A549 (cell line): Measurements from ENCODE around the gene TNNC1. TPM values are rescaled to one million over a fixed set of nuclear protein-coding genes. Genes with fewer than 3 reads are reported as not detected.

Source experiments
- ATAC-seq, 2 experiments: fragments of 200-7000 bp in 1 of 2; fragments of >200 bp in 1 of 2; cut with Nextera tagmentation in 1 of 2; cut with Tn5 transposase in 1 of 2; 3 replicates each; pipeline versions ENCODE4 v1.8.0 to v1.9.1; 2018 to 2020; ENCODE audit warnings: mild to moderate bottlenecking in 1 of 2, moderate library complexity in 1 of 2
- CTCF ChIA-PET: fragments of 300-600 bp; sonication (Branson Sonifier 250); formaldehyde crosslinking; extraction: SDS; loops from one replicate; lab custom pipeline; 2021; ENCODE audit warnings: antibody characterized with exemption, inconsistent platforms; lab: Yijun Ruan, JAX
- POLR2A ChIA-PET: fragments of 350-600 bp; formaldehyde crosslinking; extraction: SDS; loops from one replicate; lab custom pipeline; 2021; ENCODE audit warnings: antibody characterized with exemption, inconsistent platforms; lab: Yijun Ruan, JAX
- DNase-seq, 2 experiments: peaks; one replicate each; pipeline versions ENCODE4 v3.0.0 to v3.0.0-alpha.2; 2011 to 2016; ENCODE audit warnings: low read depth in 1 of 2, low spot score in 1 of 2
- FAIRE-seq: peaks from 2 replicates; lab custom pipeline; 2011; peaks lifted over from hg19 to GRCh38; lab: Jason Lieb, UNC
- H3K27ac ChIP-seq, 2 experiments: fragments of >200 bp; sonication (Bioruptor Twin); formaldehyde crosslinking; 3 replicates each; pipeline ENCODE4 v1.5.1; 2016 to 2017
- H3K4me1 ChIP-seq: fragments of >200 bp; sonication (Bioruptor Twin); formaldehyde crosslinking; 3 replicates; pipeline ENCODE4 v1.6.1; 2016
- H3K4me2 ChIP-seq: fragments of >200 bp; sonication (Bioruptor Twin); formaldehyde crosslinking; 3 replicates; pipeline ENCODE4 v1.6.1; 2016
- H3K4me3 ChIP-seq: fragments of >200 bp; sonication (Bioruptor Twin); formaldehyde crosslinking; 3 replicates; pipeline ENCODE4 v1.5.1; 2016
- H3K9me3 ChIP-seq: fragments of >200 bp; sonication (Bioruptor Twin); formaldehyde crosslinking; 3 replicates; pipeline ENCODE4 v1.6.1; 2016
- ATOH8 ChIP-seq: fragments of 250-450 bp; sonication (Bioruptor Pico); IDR thresholded peaks from 2 replicates; pipeline ENCODE4 v1.5.0; 2020; ENCODE audit warnings: low read depth, mild to moderate bottlenecking, moderate library complexity
- BHLHE40 ChIP-seq: IDR thresholded peaks from 2 replicates; pipeline ENCODE4 v1.6.1; 2012; ENCODE audit warnings: low read depth, low read length, inconsistent platforms
- CBX2 ChIP-seq: fragments of 200-600 bp; sonication (generic); IDR thresholded peaks from 2 replicates; pipeline ENCODE4 v1.6.1; 2016; ENCODE audit warnings: low read depth, mild to moderate bottlenecking, borderline replicate concordance
- CHD2 ChIP-seq: fragments of 150-350 bp; IDR thresholded peaks from 2 replicates; pipeline ENCODE4 v1.6.1; 2014; ENCODE audit warnings: low read length; ENCODE audit not compliant: partially characterized antibody
- E2F6 ChIP-seq: IDR thresholded peaks from 2 replicates; pipeline ENCODE4 v1.6.1; 2012; ENCODE audit warnings: low read depth, borderline replicate concordance
- EHF ChIP-seq: fragments of 250-450 bp; sonication (Bioruptor Pico); IDR thresholded peaks from 2 replicates; pipeline ENCODE4 v1.5.0; 2020; ENCODE audit warnings: mild to moderate bottlenecking
- ELK1 ChIP-seq: fragments of 150-350 bp; IDR thresholded peaks from 2 replicates; pipeline ENCODE4 v1.6.1; 2014; ENCODE audit warnings: low read depth, mild to moderate bottlenecking, low read length
- HDAC2 ChIP-seq: fragments of 200-600 bp; sonication (generic); IDR thresholded peaks from 2 replicates; pipeline ENCODE4 v1.6.1; 2016
- HOXA7 ChIP-seq: fragments of 250-450 bp; sonication (Bioruptor Pico); IDR thresholded peaks from 2 replicates; pipeline ENCODE4 v1.5.0; 2020; ENCODE audit warnings: mild to moderate bottlenecking, moderate library complexity
- HOXB5 ChIP-seq: fragments of 250-450 bp; sonication (Bioruptor Pico); IDR thresholded peaks from 2 replicates; pipeline ENCODE4 v1.5.0; 2020; ENCODE audit warnings: mild to moderate bottlenecking, moderate library complexity
- JUN ChIP-seq, 2 experiments: fragments of >200 bp; sonication (Bioruptor Twin); formaldehyde crosslinking; IDR thresholded peaks; 2 replicates in 1 of 2; 3 replicates in 1 of 2; pipeline ENCODE4 v1.6.1; 2016 to 2017
- JUNB ChIP-seq: fragments of >200 bp; sonication (Bioruptor Twin); formaldehyde crosslinking; IDR thresholded peaks from 2 replicates; pipeline ENCODE4 v1.6.1; 2016
- KDM5A ChIP-seq: fragments of 200-600 bp; sonication (generic); IDR thresholded peaks from 2 replicates; pipeline ENCODE4 v1.6.1; 2016; ENCODE audit warnings: antibody characterized with exemption, mild to moderate bottlenecking
- POLR2AphosphoS2 ChIP-seq: conservative IDR thresholded peaks from 2 replicates; pipeline ENCODE4 v1.6.1; 2012; ENCODE audit warnings: low read length, improper control_type of control experiment, inconsistent platforms
- RAD21 ChIP-seq, 2 experiments: fragments of >200 bp in 1 of 2; sonication (Bioruptor Twin) in 1 of 2; formaldehyde crosslinking in 1 of 2; IDR thresholded peaks in 1 of 2; conservative IDR thresholded peaks in 1 of 2; 2 replicates in 1 of 2; 3 replicates in 1 of 2; pipeline ENCODE4 v1.6.1; 2012 to 2018; ENCODE audit warnings: inconsistent platforms in 1 of 2
- RCOR1 ChIP-seq: fragments of 150-350 bp; IDR thresholded peaks from 2 replicates; pipeline ENCODE4 v1.6.1; 2014; ENCODE audit warnings: antibody characterized with exemption, low read length, low read depth
- REST ChIP-seq: fragments of 200-600 bp; sonication (generic); IDR thresholded peaks from 2 replicates; pipeline ENCODE4 v1.6.1; 2016; ENCODE audit warnings: antibody characterized with exemption, mild to moderate bottlenecking, moderate library complexity
- RFX5 ChIP-seq: fragments of 450-650 bp; IDR thresholded peaks from 2 replicates; pipeline ENCODE4 v1.7.1; 2014; ENCODE audit warnings: antibody characterized with exemption, mild to moderate bottlenecking, moderate library complexity
- SMC3 ChIP-seq: fragments of >200 bp; sonication (Bioruptor Twin); formaldehyde crosslinking; IDR thresholded peaks from 3 replicates; pipeline ENCODE4 v1.6.1; 2018; ENCODE audit warnings: inconsistent platforms
- TFCP2L1 ChIP-seq: fragments of 250-450 bp; sonication (Bioruptor Pico); IDR thresholded peaks from 2 replicates; pipeline ENCODE4 v1.5.0; 2021; ENCODE audit warnings: mild to moderate bottlenecking
- TP53 ChIP-seq: fragments of 250-450 bp; sonication (Bioruptor Pico); IDR thresholded peaks from 2 replicates; pipeline ENCODE4 v1.5.0; 2021; ENCODE audit warnings: mild to moderate bottlenecking, moderate library complexity
- ZNF302 ChIP-seq: fragments of 250-450 bp; sonication (Bioruptor Pico); IDR thresholded peaks from 2 replicates; pipeline ENCODE4 v1.9.0; 2021; ENCODE audit warnings: inconsistent platforms, mild to moderate bottlenecking, moderate library complexity
- ZSCAN20 ChIP-seq: fragments of 250-450 bp; sonication (Bioruptor Pico); IDR thresholded peaks from 2 replicates; pipeline ENCODE4 v1.8.0; 2022; ENCODE audit warnings: mild to moderate bottlenecking, moderate library complexity
- WGBS: methylation state at CpG from one replicate; pipeline ENCODE4 v1.1.6; 2017; ENCODE audit errors: missing lambda C conversion rate; 5-methylcytosine and 5-hydroxymethylcytosine counted together
- polyA plus RNA-seq, 4 experiments: library from polyadenylated mRNA; depleted of rRNA in 3 of 4; stranded (reverse); fragments of >200 nt; fragmentation: RNase III in 1 of 4; extraction: RNeasy Plus Mini Kit Qiagen cat#74134 plus additional on column Dnase treatment in 1 of 4; gene quantifications; 2 replicates in 3 of 4; 3 replicates in 1 of 4; pipeline ENCODE4 v1.2.3, GENCODE V29; 2011 to 2017

TNNC1 gene
- polyA plus RNA-seq, 2 of the 4 experiments (the other 2 are of a cell fraction), result 2.6 to 4.5 TPM

- DNase-seq, result no peak
- POLR2A ChIA-PET, result no interaction called here
- Histone ChIP-seq H3K27ac (peak overlapping the region; percentile 84 to 99; a peak in 5 of 6 replicates), H3K4me2 (peak overlapping the region; percentile 92), H3K4me3 (peak overlapping the region; percentile 66; the same call in 1 of the 3 replicates), H3K4me1 (peaks cover 26% of the 10 kb centered on the region), H3K9me3 (no peaks in the 10 kb centered on the region)
- 63% methylated on average over 5 of the region's 8 CpGs for WGBS
- no peak for FAIRE-seq
- ATAC-seq, result no peak; a peak in 1 of 6 replicates
- no peak for TF ChIP-seq SMC3
- TF ChIP-seq HOXA7, result no peak
- no peak for TF ChIP-seq REST
- CTCF ChIA-PET, result interaction anchor here (0.9 to 14.4 kb wide), 2 partner anchors 9 to 25 kb away, joined by 3 to 351 read pairs; no protein-coding TSS in a partner anchor
Measured at GRCh38 chr3:52454250-52454937, 553 bp upstream of the TNNC1 start.

- Histone ChIP-seq H3K27ac (peak overlapping the region in 1 of 2 experiments; percentile 48; a peak in 3 of 6 replicates), H3K4me1 (peaks cover 26% of the 10 kb centered on the region), H3K4me2 (no peak overlapping the region), H3K9me3 (no peaks in the 10 kb centered on the region)
- WGBS, result 61% methylated on average over 6 of the region's 11 CpGs
- DNase-seq (no peak), FAIRE-seq (no peak)
- POLR2A ChIA-PET, result no interaction called here
- TF ChIP-seq BHLHE40 (no peak), HOXA7 (no peak), TFCP2L1 (CRISPR knock-in tag) (no peak), KDM5A (no peak), RCOR1 (no peak), POLR2AphosphoS2 (no peak), RFX5 (no peak), ELK1 (no peak), EHF (CRISPR knock-in tag) (no peak), CBX2 (no peak), ZNF302 (CRISPR knock-in tag) (no peak), ATOH8 (CRISPR knock-in tag) (no peak)
- TF ChIP-seq, all 56 proteins: peak for 0
- ATAC-seq, result no peak
- CTCF ChIA-PET, result interaction anchor here (1.3 to 14.4 kb wide), 2 partner anchors 23 to 114 kb away, joined by 3 to 351 read pairs; no protein-coding TSS in a partner anchor
- H3K4me3 ChIP-seq, result no peak overlapping the region
Measured at GRCh38 chr3:52452570-52453221, 1.1 kb downstream of the TNNC1 start.

GRCh38 chr3:52452126-52452525 is 1.7 kb downstream of the TNNC1 start:
- no peaks in the 10 kb centered on the region for H3K9me3 ChIP-seq
- ATAC-seq (no peak), DNase-seq (no peak), FAIRE-seq (no peak)
- ChIA-PET POLR2A (no interaction called here), CTCF (interaction anchor here (1.3 to 14.4 kb wide), 2 partner anchors 23 to 113 kb away, joined by 3 to 351 read pairs; no protein-coding TSS in a partner anchor)
- H3K4me3 ChIP-seq, result no peak overlapping the region
- no peak overlapping the region for H3K27ac ChIP-seq
- H3K4me2 ChIP-seq, result no peak overlapping the region
- WGBS, result 100% methylated on average over 1 of the region's 6 CpGs
- peaks cover 26% of the 10 kb centered on the region for H3K4me1 ChIP-seq
- TF ChIP-seq BHLHE40 (no peak), RCOR1 (no peak), E2F6 (no peak), RFX5 (no peak), JUN (IDR thresholded peaks at IDR 0.05) (no peak), ZSCAN20 (CRISPR knock-in tag) (no peak), TP53 (CRISPR knock-in tag) (no peak), HDAC2 (no peak), POLR2AphosphoS2 (no peak), HOXA7 (no peak), SMC3 (no peak), HOXB5 (no peak), RAD21 (conservative IDR thresholded peaks at IDR 0.05 in 1 of 2, IDR thresholded peaks at IDR 0.05 in 1 of 2) (no peak), JUNB (no peak), CHD2 (no peak)
